GM13977 (cell line): Measurements from ENCODE around the gene TNFSF10.

Experiments
- DNase-seq: peaks from one replicate; pipeline ENCODE4 v3.0.0; 2012; ENCODE audit warnings: low spot score
- in situ Hi-C: fragments of 300-500 bp; cut with MboI; formaldehyde crosslinking; loops from one replicate; pipeline ENCODE4 v1.12.0; 2022; ENCODE audit warnings: low sequenced_read_pairs, low pct_unique_long_range_greater_than_20kb, mixed read lengths, inconsistent platforms; ENCODE audit not compliant: unreplicated experiment
- TF ChIP-seq, protein P1 (sequence below): IDR thresholded peaks from 2 replicates; pipeline ENCODE4 v1.5.1; 2012; ENCODE audit warnings: mild to moderate bottlenecking, control low read depth; ENCODE audit not compliant: insufficient read depth; ENCODE audit errors: extremely low read depth, missing control alignments

TNFSF10 gene

DNA sequence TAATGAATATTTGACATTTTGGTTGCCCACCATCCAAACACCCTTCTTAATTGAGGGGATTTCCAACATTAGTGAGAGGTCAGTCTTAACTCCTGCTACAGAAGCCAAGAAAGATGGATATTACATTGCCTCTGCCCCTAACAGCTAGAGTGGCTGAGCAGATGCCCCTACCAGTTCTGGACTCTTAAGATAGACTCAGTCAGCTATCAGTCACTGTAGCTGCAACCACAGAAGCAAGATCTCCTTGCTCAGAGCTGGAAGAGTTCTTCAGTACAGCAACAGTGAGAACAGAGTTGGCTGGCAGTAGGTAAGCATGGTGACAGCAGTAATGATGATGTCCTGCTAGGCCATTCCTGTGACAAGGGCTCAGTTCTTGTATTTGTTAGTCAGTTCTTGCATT is 29.4 kb upstream of the TNFSF10 start:
- in situ Hi-C loops: no loop called here
- DNase-seq: no peak
- TF ChIP-seq, protein P1, sequence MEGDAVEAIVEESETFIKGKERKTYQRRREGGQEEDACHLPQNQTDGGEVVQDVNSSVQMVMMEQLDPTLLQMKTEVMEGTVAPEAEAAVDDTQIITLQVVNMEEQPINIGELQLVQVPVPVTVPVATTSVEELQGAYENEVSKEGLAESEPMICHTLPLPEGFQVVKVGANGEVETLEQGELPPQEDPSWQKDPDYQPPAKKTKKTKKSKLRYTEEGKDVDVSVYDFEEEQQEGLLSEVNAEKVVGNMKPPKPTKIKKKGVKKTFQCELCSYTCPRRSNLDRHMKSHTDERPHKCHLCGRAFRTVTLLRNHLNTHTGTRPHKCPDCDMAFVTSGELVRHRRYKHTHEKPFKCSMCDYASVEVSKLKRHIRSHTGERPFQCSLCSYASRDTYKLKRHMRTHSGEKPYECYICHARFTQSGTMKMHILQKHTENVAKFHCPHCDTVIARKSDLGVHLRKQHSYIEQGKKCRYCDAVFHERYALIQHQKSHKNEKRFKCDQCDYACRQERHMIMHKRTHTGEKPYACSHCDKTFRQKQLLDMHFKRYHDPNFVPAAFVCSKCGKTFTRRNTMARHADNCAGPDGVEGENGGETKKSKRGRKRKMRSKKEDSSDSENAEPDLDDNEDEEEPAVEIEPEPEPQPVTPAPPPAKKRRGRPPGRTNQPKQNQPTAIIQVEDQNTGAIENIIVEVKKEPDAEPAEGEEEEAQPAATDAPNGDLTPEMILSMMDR: no peak

DNA sequence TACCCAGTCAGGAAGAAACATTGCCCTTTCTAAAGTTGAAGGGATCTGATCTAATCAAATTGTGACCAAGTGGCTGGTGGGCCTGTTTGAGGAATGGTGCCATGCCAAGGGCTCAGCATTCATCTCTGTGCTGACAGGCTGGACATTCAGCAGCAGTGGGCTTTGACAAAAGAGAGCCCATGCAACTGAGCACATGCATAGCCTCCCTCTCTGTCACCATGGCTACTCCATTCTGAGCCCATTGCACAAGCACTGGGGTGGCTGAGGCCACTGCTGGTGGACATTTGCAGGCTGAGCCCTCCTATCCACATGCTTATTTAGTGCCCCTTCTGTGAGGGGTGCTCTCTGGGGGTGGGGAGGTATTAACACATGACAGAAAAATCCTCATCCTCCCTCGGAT is 28.6 kb upstream of the TNFSF10 start:
- no peak for DNase-seq
- in situ Hi-C loops: no loop called here
- TF ChIP-seq, protein P1: no peak

DNA sequence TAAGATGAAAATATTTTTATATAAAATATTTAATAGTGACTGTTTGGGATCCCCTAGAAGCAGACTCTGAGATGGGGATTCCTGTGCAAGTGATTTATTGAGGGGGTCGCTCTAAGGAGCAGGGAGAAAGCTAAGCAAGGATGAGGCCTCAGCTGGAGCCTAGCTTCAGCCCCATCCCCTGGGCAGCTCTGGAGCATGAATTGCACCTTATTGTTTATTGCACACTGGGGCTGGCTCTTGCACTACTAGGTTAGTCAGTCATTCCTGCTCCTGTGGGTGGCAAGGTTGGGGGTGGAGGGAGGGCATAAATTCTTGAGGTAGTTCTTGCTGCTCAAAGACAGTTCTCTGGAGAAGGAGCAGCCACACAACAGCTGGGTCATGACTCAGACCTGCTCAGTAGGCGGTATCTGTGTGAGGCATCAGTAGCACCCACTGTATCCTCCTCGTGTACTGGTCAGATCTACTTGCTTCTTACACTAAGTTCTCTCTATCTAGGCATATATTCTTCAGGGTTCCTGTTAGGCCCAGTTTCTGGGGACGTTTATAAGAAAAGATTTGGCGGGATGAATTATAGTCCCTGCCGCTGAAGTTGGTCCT is 27.2 kb upstream of the TNFSF10 start:
- TF ChIP-seq, protein P1: no peak
- in situ Hi-C loops: no loop called here
- no peak for DNase-seq

DNA sequence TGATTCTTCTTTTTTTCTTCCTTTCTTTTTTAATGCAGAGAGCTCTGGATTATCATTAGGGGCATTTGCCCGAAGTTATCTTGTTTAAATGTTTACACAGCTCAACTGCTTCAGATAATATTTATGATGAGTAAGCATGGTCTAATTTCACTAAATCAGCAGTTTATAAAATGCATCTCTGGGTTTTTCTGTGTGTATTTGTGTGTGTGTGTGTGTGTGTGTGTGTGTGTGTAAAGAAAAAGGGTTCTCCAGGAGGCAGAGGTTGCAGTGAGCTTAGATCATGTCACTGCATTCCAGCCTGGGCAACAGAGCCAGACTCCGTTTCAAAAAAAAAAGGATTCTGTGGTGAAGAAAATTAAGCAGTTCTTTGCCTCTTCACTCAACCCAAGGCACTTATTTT is 25.9 kb upstream of the TNFSF10 start:
- in situ Hi-C loops: no loop called here
- TF ChIP-seq, protein P1: no peak
- DNase-seq: no peak

DNA sequence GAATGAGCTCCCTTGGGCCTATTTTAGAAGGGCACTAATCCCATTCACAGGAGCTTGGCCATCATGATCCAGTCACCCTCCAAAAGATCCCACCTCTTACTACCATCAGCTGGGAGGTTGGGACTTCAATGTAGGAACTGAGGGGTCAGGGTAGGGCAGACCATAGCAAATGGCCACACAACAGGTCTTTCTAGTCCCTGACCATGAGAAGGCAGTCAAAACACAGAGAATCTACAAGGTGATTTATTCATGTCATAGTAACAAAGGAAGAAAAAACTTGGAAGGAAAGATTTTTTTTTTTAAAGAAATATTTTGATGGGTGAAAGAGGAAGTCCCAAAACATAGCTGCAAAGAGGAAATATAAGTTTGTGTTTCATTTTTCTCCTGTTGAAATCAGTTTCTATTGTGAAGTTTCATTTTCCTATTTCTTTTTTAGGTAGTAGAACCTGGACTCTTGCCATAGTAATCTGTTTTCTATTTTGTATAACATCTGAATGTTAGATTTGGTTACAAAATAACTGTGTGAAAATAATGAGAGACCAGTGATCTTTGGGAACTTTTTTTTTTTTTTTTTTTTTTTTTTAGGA is 23.5 kb upstream of the TNFSF10 start:
- DNase-seq: no peak
- TF ChIP-seq, protein P1: no peak
- in situ Hi-C loops: no loop called here

DNA sequence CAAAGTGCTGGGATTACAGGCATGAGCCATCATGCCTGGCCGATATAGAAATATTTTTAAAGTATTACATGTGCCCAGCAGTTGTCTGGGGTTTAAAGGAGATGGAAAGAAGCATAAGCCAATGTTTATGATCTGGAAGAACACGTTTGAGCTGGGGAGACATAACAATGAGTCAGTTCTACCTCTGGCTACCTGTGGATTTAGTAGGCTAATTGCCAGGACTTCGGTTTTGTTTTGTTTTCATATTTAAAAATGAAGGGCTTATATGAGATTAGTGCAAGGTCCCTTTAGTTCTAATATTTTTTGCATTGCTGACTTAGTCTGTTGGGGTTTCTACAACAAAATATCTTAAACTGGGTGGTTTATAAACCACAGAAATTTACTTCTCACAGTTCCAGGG is 22.9 kb upstream of the TNFSF10 start:
- TF ChIP-seq, protein P1: no peak
- in situ Hi-C loops: no loop called here
- no peak for DNase-seq
